ENCODE data around the gene SPATA13.

DNA sequence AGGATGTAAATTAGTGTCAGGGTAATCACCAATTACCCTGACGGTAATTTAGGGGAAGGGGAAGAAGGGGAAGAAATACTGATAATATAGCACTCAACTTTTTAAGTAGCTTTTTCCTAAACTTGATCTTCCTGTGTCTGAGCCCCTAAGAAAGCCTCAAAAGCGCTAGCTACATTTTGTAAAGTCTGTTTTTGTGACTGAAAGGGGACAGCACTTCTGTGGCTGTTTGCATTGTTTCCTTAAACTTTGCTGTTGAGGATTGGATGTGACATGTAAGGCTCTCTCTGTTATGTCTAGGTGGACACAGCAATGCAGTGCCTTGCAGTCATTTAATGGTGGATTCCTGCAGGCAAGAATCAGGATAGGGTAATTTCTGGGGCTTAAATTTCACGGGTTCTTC, 42.8 kb downstream of the SPATA13 start:
- TF ChIP-seq POLR2A (IDR thresholded peaks at IDR 0.05) (no peak), CTCF (IDR thresholded peaks at IDR 0.05) (no peak)
